GM13976 (cell line): Measurements from ENCODE around the gene IQCF5.
"Not testable (repeated sequence)": the region's sequence is repeated elsewhere in the genome, so short reads cannot be mapped to it uniquely, and the experiment has no call there.

ENCODE experiments used
- DNase-seq: peaks from one replicate; pipeline ENCODE4 v3.0.0; 2012; ENCODE audit warnings: low spot score
- in situ Hi-C: fragments of 300-500 bp; cut with MboI; formaldehyde crosslinking; loops from one replicate; pipeline ENCODE4 v1.12.0; 2022; ENCODE audit warnings: low sequenced_read_pairs, mixed read lengths, inconsistent platforms; ENCODE audit not compliant: unreplicated experiment
- TF ChIP-seq, protein P1 (sequence below): IDR thresholded peaks from 2 replicates; pipeline ENCODE4 v1.5.1; 2012; ENCODE audit warnings: borderline replicate concordance, mild to moderate bottlenecking; ENCODE audit not compliant: insufficient read depth; ENCODE audit errors: extremely low read depth, missing control alignments, control extremely low read depth

IQCF5 gene

DNA sequence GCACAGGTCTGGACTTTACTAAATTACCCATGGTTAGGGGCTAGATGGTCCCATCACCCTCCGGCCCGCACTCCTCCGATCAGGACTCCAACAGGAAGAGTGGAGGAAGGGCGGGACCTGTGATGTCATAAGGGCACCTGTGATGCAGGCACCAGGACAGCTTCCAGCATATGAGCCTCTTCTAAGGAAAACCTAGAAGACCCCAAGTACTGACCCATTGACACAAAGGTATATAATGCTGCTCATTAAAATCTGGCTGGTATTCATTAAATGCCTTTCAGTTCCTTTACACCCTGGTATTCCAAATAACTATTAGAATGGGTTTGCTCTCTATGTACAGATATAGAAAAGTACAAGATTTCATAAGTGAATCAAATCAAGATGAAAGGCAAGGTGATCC, at the start of gene IQCF5:
Gene IQCF5, minus strand, starts transcription at position 101 of the 400 bp plus-strand sequence. Its CDS starts 70 bp downstream, at position 31.
- in situ Hi-C loops: no loop called here
- no peak for DNase-seq
- TF ChIP-seq, protein P1, sequence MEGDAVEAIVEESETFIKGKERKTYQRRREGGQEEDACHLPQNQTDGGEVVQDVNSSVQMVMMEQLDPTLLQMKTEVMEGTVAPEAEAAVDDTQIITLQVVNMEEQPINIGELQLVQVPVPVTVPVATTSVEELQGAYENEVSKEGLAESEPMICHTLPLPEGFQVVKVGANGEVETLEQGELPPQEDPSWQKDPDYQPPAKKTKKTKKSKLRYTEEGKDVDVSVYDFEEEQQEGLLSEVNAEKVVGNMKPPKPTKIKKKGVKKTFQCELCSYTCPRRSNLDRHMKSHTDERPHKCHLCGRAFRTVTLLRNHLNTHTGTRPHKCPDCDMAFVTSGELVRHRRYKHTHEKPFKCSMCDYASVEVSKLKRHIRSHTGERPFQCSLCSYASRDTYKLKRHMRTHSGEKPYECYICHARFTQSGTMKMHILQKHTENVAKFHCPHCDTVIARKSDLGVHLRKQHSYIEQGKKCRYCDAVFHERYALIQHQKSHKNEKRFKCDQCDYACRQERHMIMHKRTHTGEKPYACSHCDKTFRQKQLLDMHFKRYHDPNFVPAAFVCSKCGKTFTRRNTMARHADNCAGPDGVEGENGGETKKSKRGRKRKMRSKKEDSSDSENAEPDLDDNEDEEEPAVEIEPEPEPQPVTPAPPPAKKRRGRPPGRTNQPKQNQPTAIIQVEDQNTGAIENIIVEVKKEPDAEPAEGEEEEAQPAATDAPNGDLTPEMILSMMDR: no peak

DNA sequence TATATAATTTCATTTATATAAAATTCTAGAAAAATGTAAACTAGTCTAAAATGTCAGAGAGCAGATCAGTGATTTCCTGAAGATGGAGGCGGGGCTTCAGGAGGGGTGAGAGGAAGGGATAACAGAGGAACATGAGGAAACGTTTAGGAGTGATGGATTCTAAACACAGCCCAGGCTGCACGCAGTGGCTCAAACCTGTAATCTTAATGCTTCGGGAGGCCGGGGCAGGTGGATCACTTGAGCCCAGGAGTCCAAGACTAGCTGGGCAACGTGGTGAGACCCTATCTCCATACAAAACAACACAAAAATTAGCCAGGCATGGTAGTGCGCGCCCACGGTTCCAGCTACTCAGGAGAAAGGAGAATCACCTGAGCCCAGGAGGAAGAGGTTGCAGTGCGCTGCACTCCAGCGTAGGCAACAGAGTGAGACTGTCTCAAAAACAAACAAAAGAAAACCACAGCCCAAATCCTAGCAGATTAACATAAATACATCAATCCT, 45.7 kb upstream of the IQCF5 start:
- DNase-seq: no peak
- in situ Hi-C loops: no loop called here

DNA sequence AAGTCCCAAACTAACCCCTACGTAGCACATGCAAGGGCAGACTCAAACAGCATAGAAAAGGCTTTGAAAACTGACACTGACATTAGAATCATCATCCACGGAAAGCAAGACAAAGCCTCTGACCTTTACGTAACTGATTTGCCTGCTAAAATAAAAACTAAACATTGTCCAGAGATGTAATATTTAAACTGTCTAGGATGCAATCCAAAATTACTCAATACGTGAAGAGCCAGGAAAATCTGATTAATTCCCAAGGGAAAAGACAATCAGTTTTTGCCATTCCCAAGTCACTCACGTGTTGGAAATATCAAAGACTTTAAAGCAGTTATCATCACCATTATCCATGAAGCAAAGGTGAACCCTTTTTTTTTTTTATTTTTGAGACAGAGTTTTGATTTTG, 41.0 kb upstream of the IQCF5 start:
- no peak for DNase-seq
- in situ Hi-C loops: no loop called here

More for the DNA sequence above, 45.7 kb upstream of the IQCF5 start:
- TF ChIP-seq, protein P1: no peak

DNA sequence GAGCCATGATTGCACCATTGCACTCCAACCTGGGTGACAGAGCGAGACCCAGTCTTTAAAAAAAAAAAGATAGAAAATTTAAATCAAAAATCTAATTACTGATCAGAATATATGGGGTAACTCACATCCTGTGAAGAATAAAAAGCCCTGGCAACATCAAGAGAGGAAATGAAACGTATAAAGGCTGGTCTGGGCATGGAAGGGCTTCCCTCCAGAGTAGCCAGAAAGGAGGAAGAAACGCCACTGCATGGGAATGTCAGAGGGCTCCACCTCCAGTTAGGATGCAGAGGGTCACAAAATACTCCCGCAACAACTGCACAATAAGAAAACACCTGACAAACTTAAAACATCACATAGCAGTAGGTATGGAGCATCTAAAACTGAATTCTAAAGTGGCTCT, 32.6 kb upstream of the IQCF5 start:
- no peak for DNase-seq
- TF ChIP-seq, protein P1: no peak
- in situ Hi-C loops: no loop called here

More for the DNA sequence above, 41.0 kb upstream of the IQCF5 start:
- TF ChIP-seq, protein P1: no peak

DNA sequence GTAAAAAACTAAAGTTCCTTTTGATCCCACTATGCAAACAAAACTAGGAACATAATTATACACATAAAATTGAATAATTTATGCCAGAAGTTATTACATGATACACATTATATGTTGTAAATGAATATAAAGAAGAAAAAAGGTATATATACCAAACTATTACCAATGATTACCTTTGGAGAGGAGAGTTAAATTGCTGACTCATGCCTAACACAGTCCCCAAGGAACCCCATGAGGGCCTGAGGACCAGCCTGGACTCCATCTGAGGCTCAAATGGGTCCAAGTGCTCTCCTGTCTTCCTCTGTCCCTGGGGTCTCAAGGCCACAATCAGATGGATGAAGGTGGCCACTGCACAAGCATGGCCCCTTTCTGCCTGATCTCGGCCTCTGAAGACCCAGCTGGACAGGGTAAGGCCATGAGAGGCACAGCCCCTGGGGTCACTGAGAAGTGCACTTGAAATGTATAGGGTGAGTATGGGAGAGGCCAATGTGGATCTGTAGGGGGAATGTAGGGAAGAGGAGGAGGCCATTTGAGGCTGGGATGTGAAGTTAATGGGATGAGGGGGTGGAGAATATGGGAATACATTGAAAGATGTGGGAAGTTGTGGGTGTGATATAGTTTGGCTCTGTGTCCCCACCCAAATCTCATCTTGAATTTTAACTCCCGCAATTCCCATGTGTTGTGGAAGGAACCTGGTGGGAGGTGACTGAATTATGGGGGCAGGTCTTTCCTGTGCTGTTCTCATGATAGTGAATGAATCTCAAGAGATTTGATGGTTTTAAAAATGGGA, 28.8 kb upstream of the IQCF5 start:
- in situ Hi-C loops: no loop called here
- DNase-seq: no peak
- TF ChIP-seq, protein P1: no peak

DNA sequence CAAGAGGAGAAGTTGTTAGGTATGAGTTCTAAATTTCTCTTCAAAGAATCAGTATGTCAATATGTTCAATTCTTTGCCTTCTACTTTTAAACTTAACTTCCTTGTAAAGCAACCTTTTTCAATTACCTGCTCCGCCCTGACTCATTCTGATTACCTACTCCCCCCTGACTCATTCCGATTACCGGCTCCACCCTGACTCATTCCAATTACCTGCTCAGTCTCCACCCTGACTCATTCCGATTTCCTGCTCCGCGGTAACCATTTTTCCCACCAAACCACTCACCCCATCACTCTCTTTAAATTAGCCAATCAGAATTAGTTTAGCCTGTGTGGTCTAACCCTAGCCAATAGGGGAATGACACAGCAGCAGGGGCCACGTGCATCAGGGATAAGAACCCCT, 27.0 kb upstream of the IQCF5 start:
- DNase-seq, in situ Hi-C loops: not testable (repeated sequence)

DNA sequence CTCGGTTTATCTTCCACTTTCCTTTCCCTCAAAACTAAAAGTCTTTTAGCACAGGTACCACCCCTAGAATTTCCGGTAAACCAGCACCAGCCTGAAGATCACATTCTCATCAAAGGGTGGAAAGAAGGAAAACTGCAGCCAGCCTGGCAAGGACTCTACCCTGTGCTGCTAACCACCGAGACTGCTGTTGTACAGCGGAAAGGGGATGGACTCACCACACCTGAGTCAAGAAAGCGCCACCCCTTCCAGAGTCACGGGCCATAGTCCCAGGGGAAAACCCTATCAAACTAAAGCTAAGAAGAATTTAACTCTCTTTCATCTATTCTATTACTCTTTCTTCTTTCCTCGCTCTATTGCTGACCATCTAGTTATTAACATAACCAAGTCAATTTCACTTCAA, 24.6 kb upstream of the IQCF5 start:
- DNase-seq, in situ Hi-C loops: not testable (repeated sequence)
